HG02970 (cell line): ENCODE measurements around the gene BOK.
"Not testable (repeated sequence)": the region's sequence is repeated elsewhere in the genome, so short reads cannot be mapped to it uniquely, and the experiment has no call there.

ENCODE experiments used
- ATAC-seq: cut with Tn5 transposase; IDR thresholded peaks from one replicate; pipeline ENCODE4 v1.9.1; 2021; ENCODE audit warnings: mild to moderate bottlenecking, moderate library complexity, moderate number of reproducible peaks; ENCODE audit not compliant: unreplicated experiment, low FRiP score

BOK gene

GRCh38 chr2:241558532-241559322 is at the start of gene BOK:
TSS of gene BOK (plus strand) at chr2:241558745. CDS start at chr2:241559484, 739 bp downstream.
- no peak for ATAC-seq

DNA sequence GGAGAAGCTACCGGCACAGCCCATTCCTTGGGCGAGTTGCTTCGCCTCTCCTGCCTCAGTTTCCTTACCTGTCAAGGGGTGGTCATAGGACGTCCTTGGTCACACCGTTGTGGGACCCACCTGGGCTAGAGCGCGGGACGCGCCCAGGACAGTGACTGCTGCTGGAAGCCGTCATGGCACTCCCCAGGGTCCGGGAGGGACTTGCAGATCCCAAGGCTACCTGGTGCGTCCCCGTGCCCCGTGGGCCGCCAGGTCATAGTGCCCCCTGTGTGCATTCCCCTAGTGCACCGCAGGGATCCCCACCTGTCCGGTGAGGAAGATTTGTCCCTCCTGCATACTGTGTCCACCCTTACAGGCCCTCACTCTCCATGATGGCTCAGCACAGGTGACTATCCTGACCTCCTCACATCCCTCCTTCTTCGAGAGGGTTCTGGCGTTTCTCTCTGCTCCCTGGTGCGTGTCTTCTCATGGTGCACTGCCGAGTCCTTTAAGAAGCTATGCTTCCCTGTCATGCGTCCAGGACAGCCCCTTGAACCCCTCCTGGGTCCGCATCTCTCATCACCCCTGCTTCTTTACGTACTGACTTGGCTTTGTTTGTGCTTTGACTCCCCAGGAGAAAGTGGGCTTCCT is 49.3 kb upstream of the BOK start:
- no peak for ATAC-seq

- no peak for ATAC-seq
These were observed 47.3 kb upstream of the BOK start for GRCh38 chr2:241511091-241511741.

GRCh38 chr2:241514553-241514952 is 44.0 kb upstream of the BOK start:
- ATAC-seq, result no peak

DNA sequence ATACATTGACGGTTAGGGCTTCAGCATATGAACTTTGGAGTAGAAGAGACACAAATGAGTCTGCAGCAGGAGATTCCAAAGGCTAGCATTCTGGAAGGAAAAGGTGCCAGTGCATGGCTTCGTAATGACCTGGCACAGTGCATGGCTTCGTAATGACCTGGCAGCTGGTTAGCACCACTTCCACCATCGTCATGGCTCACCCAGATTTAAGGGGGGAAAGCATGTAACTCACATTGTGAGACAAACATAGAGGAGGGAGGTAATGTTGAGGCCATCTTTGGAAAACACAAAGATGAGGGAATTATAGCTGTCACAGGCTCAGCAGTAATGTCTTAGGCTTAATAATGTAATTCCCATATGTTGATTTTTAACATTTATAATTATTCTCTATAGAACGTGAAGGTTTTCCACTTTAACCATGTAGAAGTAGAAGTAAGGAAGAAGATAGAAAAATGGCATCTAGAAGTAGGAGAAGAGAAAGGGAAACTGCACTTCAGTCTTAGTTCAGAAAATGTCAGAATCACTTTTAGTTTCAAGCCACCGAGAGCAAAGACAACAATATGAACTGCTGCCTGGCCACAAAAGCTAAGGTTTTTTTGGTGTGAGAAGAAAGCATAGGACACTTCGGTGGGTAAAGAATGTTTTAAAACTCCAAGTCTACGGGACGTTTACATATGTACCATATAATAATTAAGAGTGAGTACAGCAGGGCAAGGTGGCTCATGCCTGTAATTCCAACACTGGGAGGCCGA is 43.4 kb upstream of the BOK start:
- ATAC-seq, result no peak

DNA sequence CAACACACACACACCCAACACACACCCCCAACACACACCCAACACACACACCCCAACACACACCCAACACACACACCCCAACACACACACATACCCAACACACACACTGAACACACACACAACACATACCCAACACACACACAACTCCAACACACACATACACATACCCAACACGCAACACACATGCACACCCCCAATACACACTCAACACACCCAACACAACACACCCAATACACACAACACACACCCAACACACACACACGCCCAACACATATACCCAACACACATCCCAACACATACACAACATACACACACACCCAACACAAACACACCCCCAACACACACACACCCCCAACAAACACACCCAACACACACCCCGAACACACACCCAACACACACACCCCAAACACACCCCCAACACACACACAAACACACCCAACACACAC is 42.0 kb upstream of the BOK start:
- no peak for ATAC-seq

DNA sequence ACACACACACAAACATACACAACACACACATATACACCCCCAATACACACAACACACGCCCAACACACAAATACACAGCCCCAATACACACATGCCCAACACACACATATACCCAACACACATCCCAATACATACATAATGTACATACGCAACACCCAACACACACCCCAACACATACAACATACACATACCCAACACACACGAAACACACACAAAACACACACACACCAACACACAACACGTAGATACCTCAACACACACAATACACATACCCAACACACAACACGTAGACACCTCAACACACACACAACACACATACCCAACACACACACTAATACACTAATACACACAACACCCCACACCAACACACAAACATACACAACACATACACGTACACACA is 41.2 kb upstream of the BOK start:
- ATAC-seq, result no peak

DNA sequence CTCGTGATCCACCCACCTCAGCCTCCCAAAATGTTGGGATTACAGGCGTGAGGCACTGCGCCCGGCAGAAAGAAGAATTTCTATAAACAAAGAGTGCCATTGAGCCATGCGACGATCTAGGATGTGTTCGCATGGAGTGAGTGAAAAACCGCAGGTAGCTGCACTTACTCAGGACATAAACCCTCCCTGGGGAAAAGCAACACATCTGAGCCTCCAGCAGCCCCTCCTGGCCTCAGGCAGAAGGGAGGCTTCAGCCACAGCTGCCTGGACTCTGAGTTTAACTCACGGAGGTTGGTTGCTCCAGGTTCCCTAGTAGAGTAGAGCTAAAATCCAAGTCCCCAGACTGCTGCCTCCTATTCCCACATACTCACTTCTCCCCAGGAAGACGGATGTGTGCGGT is 38.9 kb upstream of the BOK start:
- ATAC-seq, result no peak

DNA sequence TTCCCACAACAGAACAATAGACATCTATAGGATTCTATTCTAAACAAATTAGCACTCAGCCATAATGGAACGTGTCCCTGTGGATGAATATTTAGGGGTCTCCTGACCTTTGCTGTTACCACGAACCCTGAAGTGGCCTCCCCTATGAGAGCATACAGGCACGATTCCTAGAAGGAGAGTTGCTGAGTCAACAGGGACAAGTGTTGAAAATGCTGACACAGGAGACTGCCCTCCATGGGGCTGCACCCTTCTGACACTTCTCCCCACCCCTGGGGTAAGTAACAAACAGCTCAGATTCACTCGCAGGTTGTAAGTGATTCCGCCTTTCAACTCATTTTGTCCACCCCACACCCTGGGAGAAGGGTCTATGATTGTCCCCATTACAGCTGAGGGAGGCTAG is 36.1 kb upstream of the BOK start:
- ATAC-seq, result no peak

- not testable (repeated sequence) for ATAC-seq
These were observed 32.4 kb upstream of the BOK start for GRCh38 chr2:241525818-241526780.

- no peak for ATAC-seq
These were observed 28.0 kb upstream of the BOK start for GRCh38 chr2:241530571-241530970.

GRCh38 chr2:241531161-241531722 is 27.3 kb upstream of the BOK start:
- no peak for ATAC-seq

DNA sequence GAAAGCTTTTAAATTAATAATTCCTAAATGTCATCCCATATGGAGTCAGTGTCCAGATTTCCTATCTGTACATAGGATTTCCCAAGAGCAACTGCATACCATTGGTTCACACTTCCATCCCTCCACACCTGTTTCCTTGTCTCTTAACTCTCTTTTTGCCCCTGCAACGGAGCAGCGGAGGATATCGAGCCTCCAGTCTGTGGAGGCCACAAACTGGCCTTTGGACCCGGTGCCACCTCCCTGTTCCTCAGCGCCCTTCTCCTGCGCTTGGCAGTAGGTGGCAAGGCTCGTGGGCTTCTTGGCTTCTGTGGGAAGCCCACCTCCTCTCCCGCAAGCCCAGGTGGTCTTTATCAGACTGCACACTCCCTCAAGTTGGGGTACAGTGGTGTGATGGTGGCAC is 26.4 kb upstream of the BOK start:
- no peak for ATAC-seq

GRCh38 chr2:241532733-241533601 is 25.6 kb upstream of the BOK start:
- no peak for ATAC-seq

DNA sequence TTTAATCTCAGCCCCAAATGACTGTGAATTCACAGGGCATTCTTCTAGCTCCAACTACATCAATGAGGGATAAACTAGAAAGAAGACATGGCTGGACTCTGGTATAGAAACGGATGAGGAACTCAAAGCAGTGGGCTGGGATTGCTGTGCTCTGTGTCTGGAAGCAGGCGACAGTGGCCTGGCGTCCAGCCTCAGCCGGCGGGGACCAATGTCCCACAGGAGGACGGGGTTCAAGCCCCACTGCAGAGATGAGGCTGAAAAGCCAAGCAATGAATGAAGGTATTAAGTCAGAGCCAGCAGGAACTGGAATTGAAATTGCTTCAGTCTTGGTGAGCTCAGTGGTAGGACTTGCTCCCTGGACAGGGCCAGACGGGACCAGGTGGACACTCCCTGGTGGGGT is 24.3 kb upstream of the BOK start:
- ATAC-seq, result no peak

DNA sequence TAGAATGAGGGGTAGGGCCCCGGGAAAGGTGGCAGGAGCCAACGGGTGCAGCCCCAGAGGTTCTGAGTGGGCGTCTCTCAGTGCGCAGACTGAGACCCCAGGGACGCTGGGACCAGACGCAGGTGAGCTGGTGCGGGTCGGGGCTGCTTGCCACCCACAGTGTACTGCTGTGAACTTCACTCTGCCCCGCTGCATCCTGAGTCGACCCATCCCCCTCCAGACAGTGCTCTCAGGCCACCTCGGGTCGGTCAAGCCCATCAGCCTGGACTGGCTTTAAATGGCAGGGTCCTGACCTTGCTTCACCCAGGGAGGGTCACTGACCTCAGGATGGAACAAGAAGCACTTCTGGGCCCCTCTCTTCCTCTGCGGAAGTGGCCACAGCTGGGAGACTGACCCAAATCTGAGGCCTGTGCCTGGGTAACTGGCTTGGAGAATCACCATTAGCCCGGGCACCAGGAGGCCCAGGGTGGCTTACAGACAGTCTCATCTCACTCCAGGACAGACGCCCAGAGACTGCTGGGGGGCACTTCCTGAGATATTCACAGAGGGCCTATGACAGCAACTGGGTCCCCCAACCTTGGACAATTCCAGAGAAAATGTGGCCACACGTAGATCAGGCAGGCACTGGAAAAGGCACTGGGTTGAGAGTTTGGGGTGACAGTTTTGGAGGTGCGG is 23.7 kb upstream of the BOK start:
- ATAC-seq, result no peak

GRCh38 chr2:241535871-241536655 is 22.5 kb upstream of the BOK start:
- ATAC-seq, result no peak
